Caco-2 (cell line): Measurements from ENCODE around the gene CCL26. TPM values are rescaled to one million over a fixed set of nuclear protein-coding genes. Genes with fewer than 3 reads are reported as not detected.

ENCODE experiments used
- BruUV-seq: library from RNA; stranded (reverse); fragments of 400-500 nt; replicated peaks from 2 replicates; lab custom pipeline; 2021; lab: Mats Ljungman, UMichigan
- CTCF ChIA-PET: fragments of 300-600 bp; sonication (Branson Sonifier 250); formaldehyde crosslinking; loops from one replicate; lab custom pipeline; 2022; ENCODE audit warnings: antibody characterized with exemption; lab: Charles Lee
- POLR2A ChIA-PET: fragments of 300-600 bp; sonication (Branson Sonifier 250); formaldehyde crosslinking; loops from one replicate; lab custom pipeline; 2022; ENCODE audit warnings: antibody characterized with exemption; lab: Charles Lee
- DNase-seq, 2 experiments: peaks; one replicate each; pipeline versions ENCODE4 v3.0.0 to v3.0.0-alpha.2; 2020 to 2022
- H3K27me3 ChIP-seq: replicated peaks from 2 replicates; pipeline ENCODE4 v1.6.0; 2011; ENCODE audit warnings: low read length; ENCODE audit not compliant: control insufficient read depth, insufficient read depth
- H3K36me3 ChIP-seq: 2 replicates; pipeline ENCODE4 v1.5.1; 2011; ENCODE audit warnings: low read length; ENCODE audit not compliant: control insufficient read depth, insufficient read depth
- H3K4me1 ChIP-seq: fragments of 250-450 bp; sonication (Bioruptor Pico); 2 replicates; pipeline ENCODE4 v1.5.1; 2020; ENCODE audit warnings: mild to moderate bottlenecking
- H3K4me3 ChIP-seq: 2 replicates; pipeline ENCODE4 v1.5.1; 2011; ENCODE audit warnings: low read depth, mild to moderate bottlenecking, control low read depth, low read length
- H3K9me3 ChIP-seq: fragments of 250-450 bp; sonication (Bioruptor Pico); 2 replicates; pipeline ENCODE4 v1.5.1; 2020; ENCODE audit warnings: mild to moderate bottlenecking, moderate library complexity
- H3K27ac Mint-ChIP-seq: one replicate; pipeline ENCODE4 v1.8.0; 2022; ENCODE audit warnings: mixed read lengths; ENCODE audit not compliant: unreplicated experiment
- H3K27me3 Mint-ChIP-seq: one replicate; pipeline ENCODE4 v1.8.0; 2022; ENCODE audit warnings: mixed read lengths; ENCODE audit not compliant: insufficient read depth, unreplicated experiment
- H3K36me3 Mint-ChIP-seq: one replicate; pipeline ENCODE4 v1.8.0; 2022; ENCODE audit warnings: mild to moderate bottlenecking, mixed read lengths; ENCODE audit not compliant: insufficient read depth, unreplicated experiment
- H3K4me1 Mint-ChIP-seq: one replicate; pipeline ENCODE4 v1.8.0; 2022; ENCODE audit warnings: low read depth, mixed read lengths; ENCODE audit not compliant: unreplicated experiment
- H3K4me3 Mint-ChIP-seq: one replicate; pipeline ENCODE4 v1.8.0; 2022; ENCODE audit warnings: mild to moderate bottlenecking, moderate library complexity, mixed read lengths; ENCODE audit not compliant: unreplicated experiment
- H3K9me3 Mint-ChIP-seq: one replicate; pipeline ENCODE4 v1.8.0; 2022; ENCODE audit warnings: mixed read lengths; ENCODE audit not compliant: unreplicated experiment
- CTCF ChIP-seq, 2 experiments: fragments of 200-600 bp in 1 of 2; IDR thresholded peaks; 1 replicate in 1 of 2; 2 replicates in 1 of 2; pipeline versions ENCODE4 v1.5.1 to v1.8.0; 2011 to 2022; ENCODE audit warnings: antibody characterized with exemption in 1 of 2, control low read depth in 1 of 2, inconsistent platforms in 1 of 2, low read depth in 1 of 2, low read length in 1 of 2, mild to moderate bottlenecking in 1 of 2, moderate library complexity in 1 of 2; ENCODE audit not compliant: insufficient read depth in 1 of 2, severe bottlenecking in 1 of 2, unreplicated experiment in 1 of 2
- intact Hi-C: fragments of 100-400 bp; cut with micrococcal nuclease; formaldehyde crosslinking; loops from one replicate; pipeline ENCODE4 v1.10.0; 2022; ENCODE audit not compliant: unreplicated experiment
- total RNA-seq: library from RNA; stranded (reverse); gene quantifications from 2 replicates; pipeline ENCODE4 v1.2.3, GENCODE V29; 2022

CCL26 gene
- total RNA-seq, 1 experiment from 2014 or later = not detected

GRCh38 chr7:75818472-75818871 is 46.5 kb upstream of the CCL26 start:
- intact Hi-C loops = no loop called here
- Histone ChIP-seq H3K27me3 (no peaks in the 10 kb centered on the region; the same call in 1 of the 2 replicates), H3K4me1 (no peaks in the 10 kb centered on the region), H3K4me3 (no peak overlapping the region), H3K9me3 (no peaks in the 10 kb centered on the region), H3K36me3 (no peaks in the 10 kb centered on the region)
- POLR2A ChIA-PET = no interaction called here
- Mint-ChIP-seq H3K27ac (no peak overlapping the region), H3K9me3 (peaks cover 17% of the 10 kb centered on the region), H3K4me3 (no peak overlapping the region), H3K36me3 (no peaks in the 10 kb centered on the region), H3K27me3 (peaks cover 7% of the 10 kb centered on the region), H3K4me1 (no peaks in the 10 kb centered on the region)
- TF ChIP-seq CTCF (IDR thresholded peaks at IDR 0.05; ENCODE audit: insufficient read depth in 1 of 2, low read depth in 1 of 2, low read length in 1 of 2, severe bottlenecking in 1 of 2, unreplicated experiment in 1 of 2) = no peak
- CTCF ChIA-PET = no interaction called here
- DNase-seq = no peak
- no TSS peak for BruUV-seq

GRCh38 chr7:75817116-75817515 is 45.1 kb upstream of the CCL26 start:
- no peak for DNase-seq
- Histone ChIP-seq H3K27me3 (no peaks in the 10 kb centered on the region), H3K36me3 (no peaks in the 10 kb centered on the region), H3K4me1 (no peaks in the 10 kb centered on the region), H3K4me3 (no peak overlapping the region), H3K9me3 (no peaks in the 10 kb centered on the region)
- POLR2A ChIA-PET = no interaction called here
- CTCF ChIA-PET = no interaction called here
- Mint-ChIP-seq H3K27me3 (peaks cover 7% of the 10 kb centered on the region), H3K4me1 (no peaks in the 10 kb centered on the region), H3K9me3 (peaks cover 17% of the 10 kb centered on the region), H3K27ac (no peak overlapping the region), H3K36me3 (no peaks in the 10 kb centered on the region), H3K4me3 (no peak overlapping the region)
- intact Hi-C loops = no loop called here
- BruUV-seq = no TSS peak
- TF ChIP-seq CTCF (IDR thresholded peaks at IDR 0.05; ENCODE audit: insufficient read depth in 1 of 2, low read depth in 1 of 2, low read length in 1 of 2, severe bottlenecking in 1 of 2, unreplicated experiment in 1 of 2) = no peak

DNA sequence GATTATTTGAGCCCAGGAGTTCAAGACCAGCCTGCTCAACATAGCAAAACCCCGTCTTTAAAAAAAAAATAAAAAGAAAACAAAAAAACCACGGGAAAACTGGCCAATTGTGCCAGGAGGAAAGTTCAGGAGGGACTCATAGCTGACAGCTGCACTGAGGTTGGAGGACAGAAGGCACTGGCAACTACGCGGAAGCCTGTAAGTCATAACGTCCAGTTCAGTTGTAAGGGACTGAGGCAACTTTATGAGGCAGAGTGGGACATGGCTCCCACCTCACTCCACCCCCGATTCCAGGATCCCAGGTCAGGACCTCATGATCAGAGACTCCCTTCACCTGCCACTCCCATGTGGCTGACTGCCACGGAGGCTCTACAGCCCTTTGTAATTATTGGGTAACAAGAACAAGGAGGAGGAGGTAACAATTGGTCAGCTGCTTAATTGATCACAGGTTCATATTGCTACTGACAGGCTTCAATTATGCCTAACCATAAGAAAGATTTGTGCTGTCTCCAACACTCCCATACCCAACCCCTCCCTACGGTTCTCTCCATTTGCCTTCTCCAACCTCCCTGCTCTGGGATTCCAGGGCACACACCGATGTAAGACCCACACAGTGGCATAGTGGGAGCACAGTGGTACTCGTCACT is 43.5 kb upstream of the CCL26 start:
- BruUV-seq = no TSS peak
- Histone ChIP-seq H3K4me1 (no peaks in the 10 kb centered on the region), H3K27me3 (no peaks in the 10 kb centered on the region), H3K36me3 (no peaks in the 10 kb centered on the region), H3K9me3 (no peaks in the 10 kb centered on the region), H3K4me3 (no peak overlapping the region)
- ChIA-PET POLR2A (no interaction called here), CTCF (no interaction called here)
- DNase-seq = no peak
- H3K27ac Mint-ChIP-seq = no peak overlapping the region
- H3K4me3 Mint-ChIP-seq = no peak overlapping the region
- H3K36me3 Mint-ChIP-seq = no peaks in the 10 kb centered on the region
- H3K9me3 Mint-ChIP-seq = peaks cover 10% of the 10 kb centered on the region
- peaks cover 3% of the 10 kb centered on the region for H3K27me3 Mint-ChIP-seq
- intact Hi-C loops = no loop called here
- no peak for TF ChIP-seq CTCF (IDR thresholded peaks at IDR 0.05; ENCODE audit: insufficient read depth in 1 of 2, low read depth in 1 of 2, low read length in 1 of 2, severe bottlenecking in 1 of 2, unreplicated experiment in 1 of 2)
- H3K4me1 Mint-ChIP-seq = no peaks in the 10 kb centered on the region
